ENCODE results near the gene PHLPP1.

DNA sequence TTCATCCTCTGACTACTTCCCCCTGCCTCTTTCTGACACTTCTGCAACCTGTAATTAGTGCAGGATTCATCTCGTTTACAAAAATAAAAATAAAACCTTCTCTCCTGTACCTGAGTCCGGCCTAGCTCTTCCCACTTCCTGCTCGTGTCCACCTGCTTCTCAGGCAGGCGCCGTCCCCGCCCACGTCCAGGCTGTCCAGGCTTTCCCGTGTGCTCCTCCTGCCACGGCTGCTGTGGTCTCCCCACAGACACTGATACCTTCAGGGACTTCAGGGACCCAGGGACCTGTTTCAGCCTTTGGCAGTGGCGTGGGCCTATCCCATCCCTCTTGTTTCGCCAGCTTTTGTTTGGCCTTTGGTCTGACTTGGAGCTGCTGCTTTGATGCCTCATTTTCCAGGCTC is 272.5 kb downstream of the PHLPP1 start:
- TF ChIP-seq, protein P1, sequence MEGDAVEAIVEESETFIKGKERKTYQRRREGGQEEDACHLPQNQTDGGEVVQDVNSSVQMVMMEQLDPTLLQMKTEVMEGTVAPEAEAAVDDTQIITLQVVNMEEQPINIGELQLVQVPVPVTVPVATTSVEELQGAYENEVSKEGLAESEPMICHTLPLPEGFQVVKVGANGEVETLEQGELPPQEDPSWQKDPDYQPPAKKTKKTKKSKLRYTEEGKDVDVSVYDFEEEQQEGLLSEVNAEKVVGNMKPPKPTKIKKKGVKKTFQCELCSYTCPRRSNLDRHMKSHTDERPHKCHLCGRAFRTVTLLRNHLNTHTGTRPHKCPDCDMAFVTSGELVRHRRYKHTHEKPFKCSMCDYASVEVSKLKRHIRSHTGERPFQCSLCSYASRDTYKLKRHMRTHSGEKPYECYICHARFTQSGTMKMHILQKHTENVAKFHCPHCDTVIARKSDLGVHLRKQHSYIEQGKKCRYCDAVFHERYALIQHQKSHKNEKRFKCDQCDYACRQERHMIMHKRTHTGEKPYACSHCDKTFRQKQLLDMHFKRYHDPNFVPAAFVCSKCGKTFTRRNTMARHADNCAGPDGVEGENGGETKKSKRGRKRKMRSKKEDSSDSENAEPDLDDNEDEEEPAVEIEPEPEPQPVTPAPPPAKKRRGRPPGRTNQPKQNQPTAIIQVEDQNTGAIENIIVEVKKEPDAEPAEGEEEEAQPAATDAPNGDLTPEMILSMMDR (IDR thresholded peaks at IDR 0.05; ENCODE audit: low read depth, low read length), result no peak
- TF ChIP-seq EZH2phosphoT487 (IDR thresholded peaks at IDR 0.05; ENCODE audit: low read depth), result no peak
